HEK293 (cell line): ENCODE data around the gene RIPOR3.

Experiments
- CTCF ChIP-seq: fragments of 450-650 bp; formaldehyde crosslinking; IDR thresholded peaks from 2 replicates; pipeline ENCODE4 v1.5.1; 2016; ENCODE audit warnings: missing biosample characterization, missing genetic modification characterization
- REST ChIP-seq: fragments of 450-650 bp; formaldehyde crosslinking; IDR thresholded peaks from 2 replicates; pipeline ENCODE4 v1.5.1; 2016; ENCODE audit warnings: missing biosample characterization, missing genetic modification characterization
- TCF7L2 ChIP-seq: IDR thresholded peaks from 2 replicates; pipeline ENCODE4 v1.6.1; 2011; ENCODE audit warnings: low read depth, mild to moderate bottlenecking, inconsistent platforms, low read length, moderate library complexity, borderline replicate concordance
- ZBTB1 ChIP-seq: fragments of 450-650 bp; formaldehyde crosslinking; IDR thresholded peaks from 2 replicates; pipeline ENCODE4 v1.5.1; 2016; ENCODE audit warnings: missing biosample characterization, missing genetic modification characterization
- ZBTB11 ChIP-seq: fragments of 450-650 bp; formaldehyde crosslinking; conservative IDR thresholded peaks from 2 replicates; pipeline ENCODE4 v1.5.1; 2016; ENCODE audit warnings: low read depth, missing biosample characterization, missing genetic modification characterization
- ZBTB20 ChIP-seq: fragments of 450-650 bp; formaldehyde crosslinking; IDR thresholded peaks from 2 replicates; pipeline ENCODE4 v1.5.1; 2016; ENCODE audit warnings: missing biosample characterization, missing genetic modification characterization
- ZIC2 ChIP-seq: fragments of 450-650 bp; formaldehyde crosslinking; IDR thresholded peaks from 2 replicates; pipeline ENCODE4 v1.5.1; 2016; ENCODE audit warnings: missing biosample characterization, missing genetic modification characterization
- ZNF354C ChIP-seq: fragments of 450-650 bp; formaldehyde crosslinking; IDR thresholded peaks from 2 replicates; pipeline ENCODE4 v1.5.1; 2016; ENCODE audit warnings: missing biosample characterization, missing genetic modification characterization, low read depth, borderline replicate concordance
- ZNF362 ChIP-seq: fragments of 450-650 bp; formaldehyde crosslinking; IDR thresholded peaks from 2 replicates; pipeline ENCODE4 v1.5.1; 2016; ENCODE audit warnings: missing biosample characterization, missing genetic modification characterization
- ZNF398 ChIP-seq: fragments of 450-650 bp; formaldehyde crosslinking; IDR thresholded peaks from 2 replicates; pipeline ENCODE4 v1.5.1; 2017; ENCODE audit warnings: missing biosample characterization, missing genetic modification characterization
- ZNF514 ChIP-seq: fragments of 450-650 bp; formaldehyde crosslinking; IDR thresholded peaks from 2 replicates; pipeline ENCODE4 v1.5.1; 2016; ENCODE audit warnings: missing biosample characterization, missing genetic modification characterization
- ZNF544 ChIP-seq: fragments of 450-650 bp; formaldehyde crosslinking; IDR thresholded peaks from 2 replicates; pipeline ENCODE4 v1.5.0; 2017; ENCODE audit warnings: missing biosample characterization, missing genetic modification characterization
- ZNF776 ChIP-seq: fragments of 450-650 bp; formaldehyde crosslinking; IDR thresholded peaks from 2 replicates; pipeline ENCODE4 v1.5.0; 2017; ENCODE audit warnings: missing biosample characterization, missing genetic modification characterization, borderline replicate concordance
- ZNF785 ChIP-seq: fragments of 450-650 bp; formaldehyde crosslinking; IDR thresholded peaks from 2 replicates; pipeline ENCODE4 v1.5.1; 2016; ENCODE audit warnings: missing biosample characterization, missing genetic modification characterization

- TF ChIP-seq REST (no peak), ZBTB11 (no peak), ZNF398 (tag by site-specific recombination) (no peak), ZNF544 (no peak), CTCF (tag by site-specific recombination) (no peak), ZNF776 (tag by site-specific recombination) (no peak), ZBTB20 (no peak), ZNF354C (tag by site-specific recombination) (no peak), ZBTB1 (no peak), ZNF785 (tag by site-specific recombination) (no peak), ZIC2 (tag by site-specific recombination) (no peak), TCF7L2 (no peak), ZNF514 (no peak), ZNF362 (tag by site-specific recombination) (no peak)
These were observed 142.9 kb downstream of the RIPOR3 start for GRCh38 chr20:50548396-50548795.
